Ovary (tissue), 3 donors: ENCODE measurements around the gene ANKRD31.

Experiments used
- CTCF ChIP-seq, 3 donors: fragments of 450-650 bp in 2 of 3; fragments of 200-600 bp in 1 of 3; IDR thresholded peaks; one replicate each; pipeline versions ENCODE4 v1.5.1 to v1.8.0; 2016 to 2022; ENCODE audit warnings: antibody characterized with exemption in 3 of 3, mild to moderate bottlenecking in 1 of 3
- EP300 ChIP-seq: sonication (generic); formaldehyde crosslinking; IDR thresholded peaks from one replicate; pipeline ENCODE4 v1.6.1; 2017; ENCODE audit warnings: antibody characterized with exemption
- POLR2A ChIP-seq: fragments of 450-650 bp; IDR thresholded peaks from one replicate; pipeline ENCODE4 v1.6.1; 2017; ENCODE audit warnings: antibody characterized with exemption, mild to moderate bottlenecking, moderate library complexity
- donor health status: DM: no; HTN: no; CAD: no.

- TF ChIP-seq CTCF (IDR thresholded peaks at IDR 0.05), result no peak
- TF ChIP-seq POLR2A, result no peak
- no peak for TF ChIP-seq EP300
These were observed 185.4 kb downstream of the ANKRD31 start for GRCh38 chr5:75051217-75051751.
